Activated naive CD8-positive, alpha-beta T cell treated with anti-CD3 and anti-CD28 coated beads, Interleukin-2, amount 50 U/mL, for 24 hours (primary cell): Measurements from ENCODE around the gene ADM2.

Source experiments
- ATAC-seq: fragments of 150-1000 bp; cut with Tn5 transposase; one replicate; pipeline ENCODE4 v1.10.0; 2021
- DNase-seq: peaks from one replicate; pipeline ENCODE4 v3.0.0; 2021
- H3K27ac Mint-ChIP-seq: one replicate; pipeline ENCODE4 v1.8.0; 2021; ENCODE audit warnings: mild to moderate bottlenecking, mixed read lengths
- H3K27me3 Mint-ChIP-seq: one replicate; pipeline ENCODE4 v1.8.0; 2021; ENCODE audit warnings: mixed read lengths
- H3K36me3 Mint-ChIP-seq: one replicate; pipeline ENCODE4 v1.8.0; 2021; ENCODE audit warnings: low read depth, mixed read lengths
- H3K4me1 Mint-ChIP-seq: one replicate; pipeline ENCODE4 v1.8.0; 2021; ENCODE audit warnings: mixed read lengths
- H3K4me3 Mint-ChIP-seq: one replicate; pipeline ENCODE4 v1.8.0; 2021; ENCODE audit warnings: mild to moderate bottlenecking, moderate library complexity, mixed read lengths
- H3K9me3 Mint-ChIP-seq: one replicate; pipeline ENCODE4 v1.8.0; 2021; ENCODE audit warnings: mixed read lengths

Gene ADM2

DNA sequence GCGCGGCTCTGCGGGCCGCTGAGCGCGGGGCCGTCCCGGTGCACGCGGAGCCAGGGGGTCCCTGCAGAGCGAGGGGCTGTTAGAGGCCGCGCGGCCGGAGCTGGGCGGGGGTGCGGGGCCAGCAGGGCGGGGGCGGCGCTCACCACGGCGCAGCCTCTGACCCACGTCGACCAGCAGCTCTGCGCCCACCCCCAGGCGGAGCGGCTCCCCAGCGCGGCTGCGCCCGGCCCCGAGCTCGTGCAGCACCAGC lies 44.4 kb downstream of the ADM2 start:
- H3K9me3 Mint-ChIP-seq: no peaks in the 10 kb centered on the region
- ATAC-seq (no peak), DNase-seq (no peak)
- H3K36me3 Mint-ChIP-seq: peaks cover 17% of the 10 kb centered on the region
- peak overlapping the region; percentile 88 for H3K4me3 Mint-ChIP-seq
- peak overlapping the region; percentile 79 for H3K27ac Mint-ChIP-seq
- no peaks in the 10 kb centered on the region for H3K27me3 Mint-ChIP-seq
- peaks cover 33% of the 10 kb centered on the region for H3K4me1 Mint-ChIP-seq

DNA sequence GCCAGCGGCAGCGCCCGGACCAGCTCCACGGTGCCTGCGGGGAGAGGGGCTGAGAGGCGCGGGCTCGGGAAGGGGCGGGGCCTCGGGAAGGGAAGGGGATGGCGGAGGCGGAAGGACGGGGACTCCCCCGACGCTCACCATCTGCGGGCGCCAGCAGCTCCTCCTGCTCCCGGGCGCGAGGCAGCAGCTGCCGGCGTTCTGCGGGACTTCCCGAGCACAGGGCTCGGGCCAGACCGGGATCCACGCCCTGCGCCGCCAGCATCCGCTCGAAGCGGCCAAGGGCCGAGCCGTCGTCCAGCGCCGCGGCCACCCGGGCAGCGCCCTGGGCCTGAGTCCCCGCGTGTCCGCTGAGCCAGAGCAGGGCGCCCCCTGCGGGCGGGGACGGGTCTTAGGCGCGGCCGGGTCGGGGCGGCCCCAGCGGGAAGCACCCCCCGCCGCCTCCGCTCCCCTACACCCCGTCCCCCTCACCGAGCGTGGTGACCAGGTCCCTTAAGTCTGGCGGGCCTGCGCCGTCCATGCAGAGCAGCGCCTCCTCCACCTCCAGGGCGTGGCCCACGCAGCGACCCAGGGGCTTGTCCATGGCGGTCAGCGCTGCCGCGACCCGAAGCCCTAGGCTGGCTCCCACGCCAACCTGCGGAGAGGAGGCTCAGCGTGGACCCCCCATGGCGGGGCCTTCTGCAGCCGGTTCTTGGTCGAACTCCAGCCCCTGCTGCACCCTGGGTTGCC lies 44.9 kb downstream of the ADM2 start:
- H3K4me1 Mint-ChIP-seq: peaks cover 35% of the 10 kb centered on the region
- peak overlapping the region; percentile 79 for H3K4me3 Mint-ChIP-seq
- ATAC-seq: peak; percentile 33
- peak; percentile 91 for DNase-seq
- H3K27me3 Mint-ChIP-seq: no peaks in the 10 kb centered on the region
- H3K9me3 Mint-ChIP-seq: no peaks in the 10 kb centered on the region
- H3K27ac Mint-ChIP-seq: peak overlapping the region; percentile 81
- peaks cover 14% of the 10 kb centered on the region for H3K36me3 Mint-ChIP-seq

DNA sequence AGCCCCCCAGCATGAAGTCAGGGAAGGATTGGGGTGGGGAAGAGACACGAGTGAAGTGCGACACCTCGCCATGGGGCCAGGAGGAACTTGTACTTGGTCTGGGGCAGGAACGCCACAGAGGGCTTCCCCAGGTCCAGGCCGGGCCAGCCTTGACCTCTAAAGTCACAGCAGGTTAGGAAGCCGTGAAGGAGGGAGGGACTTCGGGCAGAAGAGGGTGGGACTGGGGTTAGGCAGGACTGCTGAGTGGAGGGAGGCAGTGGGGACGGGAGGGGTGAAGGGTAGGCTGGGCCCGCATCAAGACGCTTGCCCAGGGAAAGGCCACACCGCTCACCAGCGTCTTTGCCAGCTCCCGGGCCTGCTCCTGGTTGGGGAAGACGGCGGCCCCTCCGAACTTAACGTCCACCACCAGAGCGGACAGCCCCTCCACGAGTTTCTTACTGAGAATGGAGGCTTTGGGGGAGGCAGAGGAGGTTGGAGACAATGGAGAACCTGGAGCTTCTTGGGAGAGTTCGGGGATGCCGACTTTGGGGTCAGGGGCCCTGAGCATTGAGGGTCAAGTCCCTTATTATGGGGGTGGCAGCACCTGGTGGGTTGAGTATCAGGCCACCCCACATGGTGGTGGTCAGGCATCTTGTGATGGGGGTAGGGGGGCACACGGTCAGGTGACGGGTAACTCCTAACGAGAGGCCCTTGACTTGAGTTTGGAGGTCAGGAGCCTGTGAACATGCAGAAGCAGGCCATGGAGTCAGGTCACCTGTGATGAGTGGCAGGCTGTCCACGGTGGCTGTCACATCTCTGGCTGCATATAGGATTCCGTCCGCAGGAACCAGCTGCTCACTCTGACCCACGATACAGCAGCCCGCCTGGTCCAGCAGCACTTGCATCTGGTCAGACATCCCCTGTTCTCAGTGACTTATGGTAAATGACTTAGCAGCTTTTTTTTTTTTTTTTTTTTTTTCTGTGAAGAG lies 45.8 kb downstream of the ADM2 start:
- ATAC-seq (peak; percentile 8), DNase-seq (peak; percentile 68)
- Mint-ChIP-seq H3K9me3 (no peaks in the 10 kb centered on the region), H3K27me3 (no peaks in the 10 kb centered on the region), H3K4me3 (peak overlapping the region; percentile 79), H3K27ac (peak overlapping the region; percentile 81), H3K4me1 (peaks cover 35% of the 10 kb centered on the region), H3K36me3 (peaks cover 14% of the 10 kb centered on the region)

GRCh38 chr22:50527921-50528681 lies 46.8 kb downstream of the ADM2 start:
- Mint-ChIP-seq H3K9me3 (no peaks in the 10 kb centered on the region), H3K36me3 (peaks cover 14% of the 10 kb centered on the region), H3K4me1 (peaks cover 42% of the 10 kb centered on the region), H3K27me3 (no peaks in the 10 kb centered on the region), H3K27ac (peak overlapping the region; percentile 81), H3K4me3 (peak overlapping the region; percentile 79)
- DNase-seq (no peak), ATAC-seq (no peak)

GRCh38 chr22:50528682-50529415 lies 47.5 kb downstream of the ADM2 start:
- H3K4me1 Mint-ChIP-seq: peaks cover 43% of the 10 kb centered on the region
- H3K4me3 Mint-ChIP-seq: peak overlapping the region; percentile 79
- H3K27ac Mint-ChIP-seq: peak overlapping the region; percentile 69
- no peak for ATAC-seq
- DNase-seq: no peak
- H3K9me3 Mint-ChIP-seq: no peaks in the 10 kb centered on the region
- H3K27me3 Mint-ChIP-seq: no peaks in the 10 kb centered on the region
- H3K36me3 Mint-ChIP-seq: peaks cover 12% of the 10 kb centered on the region

DNA sequence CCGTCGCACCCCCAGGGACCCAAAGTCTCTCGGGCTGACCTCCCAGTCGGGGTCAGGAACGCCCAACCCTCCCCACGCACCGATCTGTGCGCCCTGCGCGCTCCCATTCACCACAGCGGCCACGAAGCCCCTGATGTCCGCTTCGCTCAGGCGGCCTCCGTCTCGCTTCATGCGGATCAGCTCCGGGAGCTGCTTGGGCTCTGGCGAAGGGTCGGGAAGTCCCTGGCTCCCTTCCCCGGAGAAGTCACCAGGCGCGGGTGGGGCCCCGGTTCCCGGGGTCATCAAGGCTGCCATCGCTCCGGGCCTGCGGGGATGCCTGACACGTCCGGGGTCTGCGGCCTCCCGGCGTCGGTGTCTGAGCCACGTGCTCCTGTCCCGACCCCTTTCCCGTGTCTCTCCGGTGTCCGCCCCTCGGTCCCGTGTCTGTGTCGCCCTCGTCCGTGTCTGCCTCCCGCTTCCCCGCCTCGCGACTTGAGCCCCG lies 48.1 kb downstream of the ADM2 start:
- Mint-ChIP-seq H3K36me3 (peaks cover 9% of the 10 kb centered on the region), H3K27me3 (no peaks in the 10 kb centered on the region), H3K27ac (no peak overlapping the region), H3K4me3 (peak overlapping the region; percentile 79), H3K9me3 (no peaks in the 10 kb centered on the region), H3K4me1 (peaks cover 44% of the 10 kb centered on the region)
- no peak for ATAC-seq
- DNase-seq: no peak

DNA sequence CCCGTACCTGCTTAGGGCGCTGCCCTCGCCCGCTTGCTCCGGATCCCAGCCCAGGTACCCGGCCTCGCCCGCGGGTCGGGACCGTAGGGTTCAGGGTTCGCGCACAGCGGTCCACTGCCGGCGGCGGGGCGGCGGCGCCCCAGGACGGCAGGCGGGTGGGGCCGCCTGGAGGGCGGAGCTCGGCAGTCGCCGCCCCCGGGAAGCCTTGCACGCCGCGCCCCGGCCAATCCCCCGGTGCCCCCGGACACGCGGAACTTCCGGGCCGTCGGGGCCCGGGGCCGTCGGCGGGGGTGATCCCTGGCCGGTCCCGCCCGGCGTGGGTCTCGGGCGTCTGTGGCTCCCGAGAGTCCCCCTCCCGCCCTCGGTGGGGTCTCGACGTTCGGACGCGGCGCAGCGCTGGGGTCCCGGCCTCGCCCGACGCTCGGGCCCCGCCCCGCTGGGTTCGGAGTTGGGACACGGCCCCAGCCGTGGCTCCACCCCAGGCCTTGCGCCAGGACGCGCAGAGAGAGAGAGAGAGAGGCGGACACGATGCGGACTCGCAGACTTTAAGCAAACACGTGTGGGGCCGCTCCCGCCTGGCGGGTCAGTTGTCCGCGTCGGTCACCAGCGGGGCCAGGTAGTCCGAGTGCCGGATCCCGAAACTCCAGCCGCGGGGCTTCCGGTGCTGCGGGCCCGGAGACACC lies 48.7 kb downstream of the ADM2 start, which contains the start of gene TYMP:
TSS of gene TYMP (minus strand) at position 116 of the 683 bp plus-strand sequence. CDS start 303 bp downstream, outside the sequence.
- Mint-ChIP-seq H3K9me3 (no peaks in the 10 kb centered on the region), H3K27me3 (no peaks in the 10 kb centered on the region), H3K36me3 (peaks cover 5% of the 10 kb centered on the region), H3K4me3 (peak within 1 kb of the TSS; percentile 88), H3K4me1 (peaks cover 42% of the 10 kb centered on the region), H3K27ac (peak within 1 kb of the TSS; percentile 94)
- ATAC-seq: peak; percentile 18
- DNase-seq: peak; percentile 83

- no peak for DNase-seq
- Mint-ChIP-seq H3K4me1 (peaks cover 45% of the 10 kb centered on the region), H3K9me3 (no peaks in the 10 kb centered on the region), H3K4me3 (peak overlapping the region; percentile 88), H3K27me3 (no peaks in the 10 kb centered on the region), H3K36me3 (peaks cover 5% of the 10 kb centered on the region), H3K27ac (peak overlapping the region; percentile 94)
- ATAC-seq: no peak
These were observed 49.2 kb downstream of the ADM2 start for GRCh38 chr22:50530580-50530876.

- no peaks in the 10 kb centered on the region for H3K27me3 Mint-ChIP-seq
- peak; percentile 89 for DNase-seq
- H3K9me3 Mint-ChIP-seq: no peaks in the 10 kb centered on the region
- peaks cover 45% of the 10 kb centered on the region for H3K4me1 Mint-ChIP-seq
- H3K36me3 Mint-ChIP-seq: peaks cover 5% of the 10 kb centered on the region
- H3K27ac Mint-ChIP-seq: peak overlapping the region; percentile 94
- peak overlapping the region; percentile 88 for H3K4me3 Mint-ChIP-seq
- ATAC-seq: peak; percentile 55
These were observed 49.7 kb downstream of the ADM2 start for GRCh38 chr22:50530877-50531545.

GRCh38 chr22:50531546-50531961 lies 50.2 kb downstream of the ADM2 start:
- Mint-ChIP-seq H3K27me3 (no peaks in the 10 kb centered on the region), H3K36me3 (peaks cover 5% of the 10 kb centered on the region), H3K4me3 (peak overlapping the region; percentile 88), H3K9me3 (no peaks in the 10 kb centered on the region), H3K27ac (peak overlapping the region; percentile 94), H3K4me1 (peaks cover 45% of the 10 kb centered on the region)
- peak; percentile 44 for ATAC-seq
- peak; percentile 79 for DNase-seq

- peaks cover 5% of the 10 kb centered on the region for H3K36me3 Mint-ChIP-seq
- ATAC-seq (no peak), DNase-seq (no peak)
- H3K9me3 Mint-ChIP-seq: no peaks in the 10 kb centered on the region
- peak overlapping the region; percentile 88 for H3K4me3 Mint-ChIP-seq
- peaks cover 44% of the 10 kb centered on the region for H3K4me1 Mint-ChIP-seq
- H3K27me3 Mint-ChIP-seq: no peaks in the 10 kb centered on the region
- peak overlapping the region; percentile 78 for H3K27ac Mint-ChIP-seq
These were observed 50.8 kb downstream of the ADM2 start for GRCh38 chr22:50531962-50532674.

DNA sequence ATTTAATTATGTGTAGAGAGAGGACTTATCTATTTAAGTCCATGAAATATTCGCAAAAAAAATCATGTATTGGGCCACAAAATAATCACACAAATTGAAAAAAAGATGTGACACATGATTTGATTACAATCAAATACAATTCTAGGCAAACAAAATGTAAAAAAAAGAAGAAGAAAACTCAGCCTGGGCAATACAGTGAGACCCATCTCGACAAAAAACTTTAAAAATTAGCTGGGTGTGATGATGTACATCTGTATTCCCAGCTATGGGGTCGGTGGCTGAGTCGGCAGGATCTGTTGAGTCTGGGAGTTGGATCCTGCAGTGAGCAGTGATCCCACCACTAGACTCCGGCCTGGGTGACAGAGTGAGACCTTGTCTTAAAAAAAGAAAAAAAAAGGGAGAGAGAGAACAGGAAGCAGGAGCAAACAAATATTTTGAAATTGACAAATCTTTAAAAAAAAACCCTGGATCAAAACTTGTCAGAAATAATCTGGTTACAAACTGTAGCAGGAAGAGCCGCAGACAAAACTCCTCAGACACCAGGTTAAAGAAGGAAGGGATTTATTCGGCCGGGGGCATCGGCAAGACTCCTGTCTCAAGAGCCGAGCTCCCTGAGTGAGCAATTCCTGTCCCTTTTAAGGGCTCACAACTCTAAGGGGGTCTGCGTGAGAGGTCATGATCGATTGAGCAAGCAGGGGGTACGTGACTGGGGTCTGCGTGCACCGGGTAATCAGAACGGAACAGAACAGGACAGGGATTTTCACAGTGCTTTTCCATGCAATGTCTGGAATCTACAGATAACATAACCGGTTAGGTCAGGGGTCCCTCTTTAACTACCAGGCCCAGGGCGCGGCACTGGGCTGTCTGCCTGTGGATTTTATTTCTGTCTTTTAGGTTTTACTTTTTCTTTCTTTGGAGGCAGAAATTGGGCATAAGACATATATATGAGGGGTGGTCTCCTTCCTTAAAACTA lies 51.8 kb downstream of the ADM2 start:
- Mint-ChIP-seq H3K27me3 (no peaks in the 10 kb centered on the region), H3K4me3 (peak overlapping the region; percentile 88), H3K9me3 (no peaks in the 10 kb centered on the region), H3K4me1 (peaks cover 44% of the 10 kb centered on the region), H3K27ac (peak overlapping the region; percentile 78), H3K36me3 (peaks cover 5% of the 10 kb centered on the region)
- ATAC-seq: no peak
- no peak for DNase-seq
